GM12878 (cell line): ENCODE results near the gene CHID1. TPM values are rescaled to one million over a fixed set of nuclear protein-coding genes. Genes with fewer than 3 reads are reported as not detected.

Source experiments
- ATAC-seq: fragments of 200-7000 bp; cut with Tn5 transposase; 3 replicates; pipeline ENCODE4 v1.9.1; 2020; ENCODE audit warnings: mild to moderate bottlenecking, moderate library complexity
- BruUV-seq: library from RNA; stranded (reverse); fragments of 400-500 nt; replicated peaks from 2 replicates; lab custom pipeline; 2021; lab: Mats Ljungman, UMichigan
- CTCF ChIA-PET: fragments of 300-600 bp; sonication (Branson Sonifier 250); formaldehyde crosslinking; extraction: SDS; loops from one replicate; lab custom pipeline; 2021; ENCODE audit warnings: inconsistent platforms; lab: Yijun Ruan, JAX
- POLR2A ChIA-PET: fragments of 350-600 bp; formaldehyde crosslinking; extraction: SDS; loops from one replicate; lab custom pipeline; 2021; ENCODE audit warnings: inconsistent platforms; lab: Charles Lee
- RAD21 ChIA-PET: fragments of 300-600 bp; sonication (Branson Sonifier 250); formaldehyde crosslinking; loops from one replicate; lab custom pipeline; 2023; ENCODE audit warnings: antibody characterized with exemption; ENCODE audit not compliant: unreplicated experiment; lab: Charles Lee
- SMC1A ChIA-PET: fragments of 300-600 bp; sonication (Branson Sonifier 250); formaldehyde crosslinking; loops from one replicate; lab custom pipeline; 2023; ENCODE audit not compliant: unreplicated experiment, uncharacterized antibody; lab: Charles Lee
- DNase-seq: peaks from one replicate; pipeline ENCODE4 v3.0.0-alpha.2; 2011; ENCODE audit warnings: low read depth, low spot score
- FAIRE-seq: peaks from 3 replicates; lab custom pipeline; 2011; peaks lifted over from hg19 to GRCh38; lab: Jason Lieb, UNC
- H2AFZ ChIP-seq: 2 replicates; pipeline ENCODE4 v1.6.0; 2011; ENCODE audit warnings: low read depth, low read length, control low read depth; ENCODE audit not compliant: control insufficient read depth
- H3K27ac ChIP-seq: 2 replicates; pipeline ENCODE4 v1.5.1; 2011; ENCODE audit warnings: control low read depth; ENCODE audit not compliant: control insufficient read depth, insufficient read depth
- H3K27me3 ChIP-seq, 2 experiments: replicated peaks in 1 of 2; 2 replicates each; pipeline versions ENCODE4 v1.6.0 to v1.6.1; 2011; ENCODE audit warnings: low read length in 1 of 2; ENCODE audit not compliant: control insufficient read depth in 2 of 2, insufficient read depth in 2 of 2
- H3K36me3 ChIP-seq, 2 experiments: 2 replicates each; pipeline ENCODE4 v1.5.1; 2011; ENCODE audit warnings: low read length in 1 of 2; ENCODE audit not compliant: control insufficient read depth in 2 of 2, insufficient read depth in 2 of 2
- H3K4me1 ChIP-seq: 2 replicates; pipeline ENCODE4 v1.6.1; 2011; ENCODE audit warnings: mild to moderate bottlenecking, low read length, moderate library complexity, mixed read lengths; ENCODE audit not compliant: control insufficient read depth, insufficient read depth
- H3K4me2 ChIP-seq: 2 replicates; pipeline ENCODE4 v1.6.0; 2011; ENCODE audit warnings: control low read depth; ENCODE audit not compliant: control insufficient read depth, insufficient read depth
- H3K4me3 ChIP-seq: fragments of 200-600 bp; sonication (generic); 2 replicates; pipeline ENCODE4 v1.5.1; 2016
- H3K79me2 ChIP-seq: 2 replicates; pipeline ENCODE4 v1.6.0; 2011; ENCODE audit warnings: low read length; ENCODE audit not compliant: control insufficient read depth, insufficient read depth
- H3K9ac ChIP-seq: 2 replicates; pipeline ENCODE4 v1.8.0; 2011; ENCODE audit warnings: low read length, control low read depth, mixed read lengths; ENCODE audit not compliant: control insufficient read depth, insufficient read depth
- H3K9me3 ChIP-seq: replicated peaks from 3 replicates; pipeline ENCODE4 v1.5.1; 2011; ENCODE audit warnings: mild to moderate bottlenecking, low read length; ENCODE audit not compliant: control insufficient read depth, insufficient read depth
- H4K20me1 ChIP-seq: 2 replicates; pipeline ENCODE4 v1.6.0; 2011; ENCODE audit not compliant: control insufficient read depth, insufficient read depth
- ASH2L ChIP-seq: fragments of 300-600, 200-600 bp; sonication (generic); IDR thresholded peaks from 2 replicates; pipeline ENCODE4 v1.6.1; 2017; ENCODE audit warnings: low read depth, mild to moderate bottlenecking, borderline replicate concordance
- ATF3 ChIP-seq: IDR thresholded peaks from 2 replicates; pipeline ENCODE4 v1.6.1; 2011; ENCODE audit warnings: low read depth, mild to moderate bottlenecking, low read length, moderate library complexity, borderline replicate concordance; ENCODE audit errors: extremely low read depth
- BMI1 ChIP-seq: fragments of 450-650 bp; IDR thresholded peaks from 2 replicates; pipeline ENCODE4 v1.6.1; 2016; ENCODE audit warnings: mild to moderate bottlenecking, moderate library complexity, borderline replicate concordance
- CEBPZ ChIP-seq: fragments of 150-350 bp; IDR thresholded peaks from 2 replicates; pipeline ENCODE4 v1.6.1; 2016; ENCODE audit warnings: low read depth, low read length
- HCFC1 ChIP-seq: fragments of 150-350 bp; IDR thresholded peaks from 2 replicates; pipeline ENCODE4 v1.6.1; 2014; ENCODE audit warnings: low read length
- HDAC6 ChIP-seq: fragments of 200-600 bp; sonication (generic); IDR thresholded peaks from one replicate; pipeline ENCODE4 v1.8.0; 2017; ENCODE audit warnings: antibody characterized with exemption; ENCODE audit not compliant: unreplicated experiment
- HDGF ChIP-seq: fragments of 450-650 bp; IDR thresholded peaks from 2 replicates; pipeline ENCODE4 v1.6.1; 2016; ENCODE audit warnings: antibody characterized with exemption
- NBN ChIP-seq: fragments of 450-650 bp; IDR thresholded peaks from 2 replicates; pipeline ENCODE4 v1.6.1; 2016
- NFYA ChIP-seq: IDR thresholded peaks from 2 replicates; pipeline ENCODE4 v1.6.1; 2011; ENCODE audit warnings: low read depth, mild to moderate bottlenecking, low read length, improper control_type of control experiment, borderline replicate concordance
- YY1 ChIP-seq: IDR thresholded peaks from 2 replicates; pipeline ENCODE4 v1.6.1; 2011; ENCODE audit warnings: low read depth, mild to moderate bottlenecking, low read length
- WGBS: methylation state at CpG from one replicate; pipeline ENCODE4 v1.1.6; 2016; ENCODE audit warnings: low lambda C conversion rate; ENCODE audit not compliant: insufficient replicate concordance, insufficient coverage; ENCODE audit errors: missing lambda C conversion rate; 5-methylcytosine and 5-hydroxymethylcytosine counted together
- in situ Hi-C: fragments of 300-500 bp; cut with MboI; formaldehyde crosslinking; loops from 9 replicates; pipeline ENCODE4 v1.14.3; 2018; ENCODE audit warnings: mixed read lengths
- intact Hi-C: fragments of 100-400 bp; cut with micrococcal nuclease; formaldehyde crosslinking; loops from one replicate; pipeline ENCODE4 v1.14.2; 2022; ENCODE audit not compliant: unreplicated experiment
- polyA plus RNA-seq, 11 experiments: library from polyadenylated mRNA; depleted of rRNA in 4 of 11; unstranded in 6 of 11; stranded (reverse) in 5 of 11; fragments of >200 nt; fragmentation: Nextera tagmentation in 4 of 11; fragmentation: Illumina TruSeq in 1 of 11; extraction: Ambion mirVana in 4 of 11; extraction: Trizol in 1 of 11; gene quantifications; 1 replicate in 1 of 11; 2 replicates in 10 of 11; pipeline versions ENCODE4 v1.2.1 to v1.2.3, GENCODE V29; 2011 to 2016; ENCODE audit warnings: inconsistent platforms in 2 of 11, missing spikeins in 2 of 11, low read depth in 1 of 11
- total RNA-seq, 4 experiments: library from RNA; depleted of rRNA in 3 of 4; stranded (reverse); fragments of >200 nt in 3 of 4; fragmentation: Illumina TruSeq in 1 of 4; extraction: Trizol in 1 of 4; gene quantifications; 2 replicates each; pipeline versions ENCODE4 v1.2.1 to v1.2.3, GENCODE V29; 2013 to 2021
- TF ChIP-seq, protein P1 (sequence below): IDR thresholded peaks from 2 replicates; pipeline ENCODE4 v1.6.1; 2012; ENCODE audit warnings: low read depth, low read length, improper control_type of control experiment
- TF ChIP-seq, protein P2 (sequence below): IDR thresholded peaks from 2 replicates; pipeline ENCODE4 v1.6.1; 2012; ENCODE audit warnings: mild to moderate bottlenecking, low read depth, low read length

The CHID1 gene
- total and polyA plus RNA-seq, 10 of the 15 experiments (the other 5 are each of a cell fraction or from before 2014, with no cell fraction given): 4.8 to 75.2 (median 30.1) TPM

GRCh38 chr11:914747-915501, 4.3 kb upstream of the CHID1 start:
- no peaks in the 10 kb centered on the region for H4K20me1 ChIP-seq
- H3K79me2 ChIP-seq: peaks cover 6% of the 10 kb centered on the region
- H3K4me3 ChIP-seq: no peak overlapping the region
- no peaks in the 10 kb centered on the region for H3K4me1 ChIP-seq
- ATAC-seq (no peak), FAIRE-seq (no peak), DNase-seq (no peak)
- no peak overlapping the region for H2AFZ ChIP-seq
- in situ Hi-C loops: no loop called here
- POLR2A ChIA-PET: no interaction called here
- intact Hi-C loops: loop anchor here (5.0 kb wide), 1 partner anchor 73 kb away; the partner anchor contains the start of genes POLR2L and TSPAN4
- TF ChIP-seq BMI1: no peak
- TF ChIP-seq NFYA: no peak
- TF ChIP-seq HCFC1: no peak
- no peak for TF ChIP-seq ASH2L
- TF ChIP-seq HDAC6: no peak
- TF ChIP-seq, protein P1, sequence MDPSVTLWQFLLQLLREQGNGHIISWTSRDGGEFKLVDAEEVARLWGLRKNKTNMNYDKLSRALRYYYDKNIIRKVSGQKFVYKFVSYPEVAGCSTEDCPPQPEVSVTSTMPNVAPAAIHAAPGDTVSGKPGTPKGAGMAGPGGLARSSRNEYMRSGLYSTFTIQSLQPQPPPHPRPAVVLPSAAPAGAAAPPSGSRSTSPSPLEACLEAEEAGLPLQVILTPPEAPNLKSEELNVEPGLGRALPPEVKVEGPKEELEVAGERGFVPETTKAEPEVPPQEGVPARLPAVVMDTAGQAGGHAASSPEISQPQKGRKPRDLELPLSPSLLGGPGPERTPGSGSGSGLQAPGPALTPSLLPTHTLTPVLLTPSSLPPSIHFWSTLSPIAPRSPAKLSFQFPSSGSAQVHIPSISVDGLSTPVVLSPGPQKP: no peak
- TF ChIP-seq YY1: no peak
- TF ChIP-seq NBN: no peak
- TF ChIP-seq HDGF: no peak
- no peak for TF ChIP-seq CEBPZ
- no peak for TF ChIP-seq ATF3
- TF ChIP-seq, protein P2, sequence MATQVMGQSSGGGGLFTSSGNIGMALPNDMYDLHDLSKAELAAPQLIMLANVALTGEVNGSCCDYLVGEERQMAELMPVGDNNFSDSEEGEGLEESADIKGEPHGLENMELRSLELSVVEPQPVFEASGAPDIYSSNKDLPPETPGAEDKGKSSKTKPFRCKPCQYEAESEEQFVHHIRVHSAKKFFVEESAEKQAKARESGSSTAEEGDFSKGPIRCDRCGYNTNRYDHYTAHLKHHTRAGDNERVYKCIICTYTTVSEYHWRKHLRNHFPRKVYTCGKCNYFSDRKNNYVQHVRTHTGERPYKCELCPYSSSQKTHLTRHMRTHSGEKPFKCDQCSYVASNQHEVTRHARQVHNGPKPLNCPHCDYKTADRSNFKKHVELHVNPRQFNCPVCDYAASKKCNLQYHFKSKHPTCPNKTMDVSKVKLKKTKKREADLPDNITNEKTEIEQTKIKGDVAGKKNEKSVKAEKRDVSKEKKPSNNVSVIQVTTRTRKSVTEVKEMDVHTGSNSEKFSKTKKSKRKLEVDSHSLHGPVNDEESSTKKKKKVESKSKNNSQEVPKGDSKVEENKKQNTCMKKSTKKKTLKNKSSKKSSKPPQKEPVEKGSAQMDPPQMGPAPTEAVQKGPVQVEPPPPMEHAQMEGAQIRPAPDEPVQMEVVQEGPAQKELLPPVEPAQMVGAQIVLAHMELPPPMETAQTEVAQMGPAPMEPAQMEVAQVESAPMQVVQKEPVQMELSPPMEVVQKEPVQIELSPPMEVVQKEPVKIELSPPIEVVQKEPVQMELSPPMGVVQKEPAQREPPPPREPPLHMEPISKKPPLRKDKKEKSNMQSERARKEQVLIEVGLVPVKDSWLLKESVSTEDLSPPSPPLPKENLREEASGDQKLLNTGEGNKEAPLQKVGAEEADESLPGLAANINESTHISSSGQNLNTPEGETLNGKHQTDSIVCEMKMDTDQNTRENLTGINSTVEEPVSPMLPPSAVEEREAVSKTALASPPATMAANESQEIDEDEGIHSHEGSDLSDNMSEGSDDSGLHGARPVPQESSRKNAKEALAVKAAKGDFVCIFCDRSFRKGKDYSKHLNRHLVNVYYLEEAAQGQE: no peak
- H3K27ac ChIP-seq: no peak overlapping the region
- H3K27me3 ChIP-seq: no peaks in the 10 kb centered on the region
- BruUV-seq: no TSS peak
- H3K9me3 ChIP-seq: no peaks in the 10 kb centered on the region
- no peaks in the 10 kb centered on the region for H3K36me3 ChIP-seq
- RAD21 ChIA-PET: interaction anchor here (0.7 kb wide), 1 partner anchor 531 kb away, joined by 3 read pairs; no protein-coding TSS in a partner anchor
- SMC1A ChIA-PET: no interaction called here
- no peak overlapping the region for H3K4me2 ChIP-seq
- 64% methylated on average over 21 of the region's 21 CpGs for WGBS
- CTCF ChIA-PET: no interaction called here
- H3K9ac ChIP-seq: no peak overlapping the region
